DND-41 (cell line): Measurements from ENCODE around the gene HNRNPLL.
"Not testable (repeated sequence)": the region's sequence is repeated elsewhere in the genome, so short reads cannot be mapped to it uniquely, and the experiment has no call there.

Experiments
- CTCF ChIP-seq: IDR thresholded peaks from 2 replicates; pipeline ENCODE4 v1.5.1; 2012; ENCODE audit warnings: borderline replicate concordance, low read length, moderate library complexity, mild to moderate bottlenecking; ENCODE audit not compliant: poor library complexity, severe bottlenecking; ENCODE audit errors: extremely low read depth
- EZH2 ChIP-seq: IDR thresholded peaks from 3 replicates; pipeline ENCODE4 v1.6.1; 2012; ENCODE audit warnings: borderline replicate concordance, low read depth, mild to moderate bottlenecking, moderate library complexity, low read length, inconsistent platforms; ENCODE audit not compliant: severe bottlenecking

- not testable (repeated sequence) for TF ChIP-seq CTCF, EZH2
Observed at GRCh38 chr2:38542248-38542631, 60.5 kb downstream of the HNRNPLL start.
